Stomach smooth muscle (tissue), 2 donors: Measurements from ENCODE around the gene SP4.

Source experiments
- H3K27ac ChIP-seq: one replicate; pipeline ENCODE4 v1.7.0; 2013; ENCODE audit warnings: mild to moderate bottlenecking, low read length, inconsistent platforms
- H3K27me3 ChIP-seq, 2 donors: one replicate each; pipeline ENCODE4 v1.7.0; 2013; ENCODE audit warnings: low read length in 2 of 2; ENCODE audit not compliant: insufficient read depth in 2 of 2, control insufficient read depth in 1 of 2
- H3K36me3 ChIP-seq, 2 donors: one replicate each; pipeline ENCODE4 v1.7.0; 2013; ENCODE audit warnings: low read length in 2 of 2; ENCODE audit not compliant: control insufficient read depth in 2 of 2, insufficient read depth in 2 of 2
- H3K4me1 ChIP-seq: one replicate; pipeline ENCODE4 v1.7.0; 2013; ENCODE audit warnings: low read length; ENCODE audit not compliant: control insufficient read depth, insufficient read depth
- H3K4me3 ChIP-seq, 2 donors: one replicate each; pipeline ENCODE4 v1.7.0; 2013; ENCODE audit warnings: low read length in 2 of 2
- H3K9ac ChIP-seq, 2 donors: one replicate each; pipeline ENCODE4 v1.7.0; 2013; ENCODE audit warnings: low read length in 2 of 2, mild to moderate bottlenecking in 1 of 2
- H3K9me3 ChIP-seq, 2 donors: one replicate each; pipeline ENCODE4 v1.7.0; 2013; ENCODE audit warnings: low read length in 2 of 2; ENCODE audit not compliant: control insufficient read depth in 2 of 2
- donor health status: healthy.
- donor health status: Pancreatic carcinoma.

Gene SP4

DNA sequence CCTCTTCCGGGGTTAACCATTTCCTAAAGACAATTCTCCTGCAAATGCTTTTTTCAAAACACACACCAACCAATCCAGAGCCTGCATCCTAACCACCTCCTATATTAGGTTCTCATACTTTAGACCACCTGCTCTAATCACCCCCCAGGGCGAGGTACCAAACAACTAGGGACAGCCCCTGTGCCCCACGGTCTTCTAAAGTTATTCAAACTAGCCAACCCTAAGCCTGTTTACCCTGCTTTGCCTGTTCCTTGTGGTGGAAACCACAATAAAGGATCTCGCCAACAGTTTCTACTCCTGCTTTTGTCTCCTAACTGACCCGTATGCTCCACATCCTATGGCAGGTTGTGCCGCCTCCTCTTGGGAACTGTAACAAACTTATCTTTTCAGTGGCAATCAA, 21.1 kb downstream of the SP4 start:
- no peaks in the 10 kb centered on the region for H3K9me3 ChIP-seq
- no peak overlapping the region for H3K4me3 ChIP-seq
- H3K4me1 ChIP-seq, result no peaks in the 10 kb centered on the region
- H3K9ac ChIP-seq, result no peak overlapping the region
- H3K27ac ChIP-seq, result no peak overlapping the region
- H3K27me3 ChIP-seq, result no peaks in the 10 kb centered on the region
- peaks cover 0 to 2% of the 10 kb centered on the region in 2 donors for H3K36me3 ChIP-seq

- Histone ChIP-seq H3K9ac (no peak overlapping the region), H3K36me3 (peaks cover 0 to 2% of the 10 kb centered on the region in 2 donors), H3K9me3 (no peaks in the 10 kb centered on the region), H3K27me3 (no peaks in the 10 kb centered on the region), H3K27ac (no peak overlapping the region), H3K4me1 (no peaks in the 10 kb centered on the region), H3K4me3 (no peak overlapping the region)
Observed at GRCh38 chr7:21450076-21450475, 22.2 kb downstream of the SP4 start.

DNA sequence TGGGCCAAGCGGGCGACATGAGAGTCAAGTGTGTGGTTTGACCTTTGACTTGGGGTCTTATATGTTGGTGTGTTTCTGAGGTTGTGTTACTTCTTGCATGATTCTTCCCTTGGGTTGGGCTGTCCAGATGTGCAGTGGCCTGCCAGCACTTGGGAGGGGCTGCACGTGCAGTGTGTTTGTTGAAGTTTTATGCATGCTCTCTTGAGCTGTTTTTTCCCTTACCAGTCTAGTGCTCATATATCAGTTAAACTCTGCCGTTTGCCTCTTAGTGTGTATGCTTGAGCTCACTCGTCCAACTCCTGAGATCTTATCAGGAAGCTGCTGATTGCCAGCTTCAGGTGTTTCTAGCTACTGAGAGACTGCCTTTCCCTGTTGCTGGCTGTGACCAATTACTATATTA, 23.1 kb downstream of the SP4 start:
- H3K9me3 ChIP-seq, result no peaks in the 10 kb centered on the region
- H3K9ac ChIP-seq, result no peak overlapping the region
- no peaks in the 10 kb centered on the region for H3K4me1 ChIP-seq
- H3K36me3 ChIP-seq, result peaks cover 0 to 6% of the 10 kb centered on the region in 2 donors
- no peak overlapping the region for H3K4me3 ChIP-seq
- H3K27ac ChIP-seq, result no peak overlapping the region
- H3K27me3 ChIP-seq, result no peaks in the 10 kb centered on the region

DNA sequence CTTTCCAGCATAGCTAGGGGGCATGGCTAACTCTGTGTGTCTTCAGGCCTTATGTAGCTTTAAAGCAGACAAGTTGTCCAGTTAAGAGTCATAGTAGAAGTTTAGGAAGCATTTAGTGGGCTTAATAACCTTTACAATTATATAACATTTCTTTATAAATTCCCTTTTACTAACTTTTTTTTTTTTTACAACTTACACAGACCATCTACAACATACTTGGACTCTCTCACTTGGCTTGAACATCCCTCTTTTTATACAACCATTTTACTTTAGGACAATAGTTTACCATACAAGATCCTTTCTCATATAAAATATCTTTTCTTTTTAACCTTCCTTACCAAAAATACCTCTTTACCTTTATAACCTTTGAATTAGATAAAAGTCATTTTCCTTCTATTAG, 26.3 kb downstream of the SP4 start:
- no peaks in the 10 kb centered on the region for H3K27me3 ChIP-seq
- H3K36me3 ChIP-seq, result peaks cover 0 to 10% of the 10 kb centered on the region in 2 donors
- no peaks in the 10 kb centered on the region for H3K4me1 ChIP-seq
- no peak overlapping the region for H3K27ac ChIP-seq
- no peaks in the 10 kb centered on the region for H3K9me3 ChIP-seq
- no peak overlapping the region for H3K4me3 ChIP-seq
- no peak overlapping the region for H3K9ac ChIP-seq

GRCh38 chr7:21454906-21455305, 27.0 kb downstream of the SP4 start:
- no peaks in the 10 kb centered on the region for H3K9me3 ChIP-seq
- H3K4me1 ChIP-seq, result no peaks in the 10 kb centered on the region
- H3K9ac ChIP-seq, result no peak overlapping the region
- H3K4me3 ChIP-seq, result no peak overlapping the region
- no peaks in the 10 kb centered on the region for H3K27me3 ChIP-seq
- no peak overlapping the region for H3K27ac ChIP-seq
- H3K36me3 ChIP-seq, result peaks cover 4 to 10% of the 10 kb centered on the region in 2 donors

- no peak overlapping the region for H3K27ac ChIP-seq
- no peak overlapping the region for H3K4me3 ChIP-seq
- peaks cover under 1 to 4% of the 10 kb centered on the region in 2 donors for H3K36me3 ChIP-seq
- H3K4me1 ChIP-seq, result no peaks in the 10 kb centered on the region
- H3K9me3 ChIP-seq, result no peaks in the 10 kb centered on the region
- H3K27me3 ChIP-seq, result no peaks in the 10 kb centered on the region
- no peak overlapping the region for H3K9ac ChIP-seq
Observed at GRCh38 chr7:21461282-21461681, 33.4 kb downstream of the SP4 start.

DNA sequence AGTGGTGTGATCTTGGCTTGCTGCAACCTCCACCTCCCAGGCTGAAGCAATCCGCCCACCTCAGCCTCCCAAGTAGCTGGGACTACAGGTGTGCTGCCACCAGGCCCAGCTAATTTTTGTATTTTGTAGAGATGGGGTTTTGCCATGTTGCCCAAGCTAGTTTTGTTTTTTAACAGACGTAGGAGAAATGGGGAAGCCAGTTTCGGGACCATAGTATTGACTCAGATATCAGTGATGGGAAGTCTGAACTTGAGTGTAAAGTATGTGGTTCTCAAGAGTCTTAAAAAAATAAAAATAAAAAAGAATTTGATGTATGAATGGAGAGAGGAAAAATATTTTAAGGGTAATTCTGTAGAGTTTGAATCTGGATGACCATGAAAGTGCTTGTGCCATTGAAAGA, 34.2 kb downstream of the SP4 start:
- Histone ChIP-seq H3K9me3 (no peaks in the 10 kb centered on the region), H3K4me3 (no peak overlapping the region), H3K27ac (no peak overlapping the region), H3K4me1 (no peaks in the 10 kb centered on the region), H3K27me3 (no peaks in the 10 kb centered on the region), H3K36me3 (peaks cover 0 to 4% of the 10 kb centered on the region in 2 donors), H3K9ac (no peak overlapping the region)

DNA sequence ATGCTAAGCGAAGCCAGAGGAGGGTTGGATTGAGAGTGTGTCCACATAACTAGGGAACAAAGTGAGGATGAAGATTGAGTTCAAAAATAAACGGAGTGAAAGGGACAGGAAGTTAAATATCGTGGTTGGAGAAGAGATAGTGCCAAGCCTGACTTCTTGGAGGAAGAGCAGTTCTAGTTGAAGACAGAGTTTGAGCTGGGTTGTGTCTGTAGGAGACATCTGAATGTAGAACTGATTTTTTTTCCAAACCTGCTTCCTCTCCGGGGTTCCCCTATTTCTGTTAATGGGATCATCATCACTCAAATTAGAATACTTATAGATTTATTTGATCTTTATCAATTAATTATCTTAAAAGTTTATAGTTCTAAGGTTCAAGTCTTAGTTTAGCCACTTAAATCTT, 35.6 kb downstream of the SP4 start:
- H3K27ac ChIP-seq, result no peak overlapping the region

GRCh38 chr7:21468969-21469368, 41.1 kb downstream of the SP4 start:
- Histone ChIP-seq H3K4me1 (no peaks in the 10 kb centered on the region), H3K4me3 (no peak overlapping the region), H3K27me3 (no peaks in the 10 kb centered on the region), H3K9ac (no peak overlapping the region), H3K36me3 (no peaks in the 10 kb centered on the region), H3K27ac (no peak overlapping the region), H3K9me3 (no peaks in the 10 kb centered on the region)

More for the DNA sequence above, 35.6 kb downstream of the SP4 start:
- no peak overlapping the region for H3K4me3 ChIP-seq
- peaks cover 0 to 4% of the 10 kb centered on the region in 2 donors for H3K36me3 ChIP-seq
- no peaks in the 10 kb centered on the region for H3K27me3 ChIP-seq
- H3K9me3 ChIP-seq, result no peaks in the 10 kb centered on the region
- no peaks in the 10 kb centered on the region for H3K4me1 ChIP-seq
- H3K9ac ChIP-seq, result no peak overlapping the region

DNA sequence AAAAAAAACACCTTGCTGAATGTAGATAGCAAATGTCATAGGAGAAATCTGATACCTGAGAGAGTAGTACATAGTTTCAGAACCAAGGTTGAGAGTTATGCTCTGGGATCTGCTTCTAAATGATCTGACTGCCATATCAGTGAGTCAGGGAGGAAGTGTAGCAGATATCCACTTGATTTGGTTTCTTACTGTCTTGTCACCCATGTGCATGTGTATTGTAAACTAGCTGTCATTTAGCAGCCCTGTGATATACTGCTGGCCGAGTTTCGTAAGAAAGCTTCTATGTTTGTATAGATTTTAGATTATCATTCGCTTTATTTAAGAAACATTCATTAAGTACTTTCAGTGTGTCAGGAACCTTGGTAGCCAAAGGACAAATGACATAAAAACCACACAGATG, 42.0 kb downstream of the SP4 start:
- H3K4me1 ChIP-seq, result no peaks in the 10 kb centered on the region
- no peaks in the 10 kb centered on the region for H3K9me3 ChIP-seq
- no peak overlapping the region for H3K9ac ChIP-seq
- no peak overlapping the region for H3K27ac ChIP-seq
- H3K4me3 ChIP-seq, result no peak overlapping the region
- no peaks in the 10 kb centered on the region for H3K36me3 ChIP-seq
- no peaks in the 10 kb centered on the region for H3K27me3 ChIP-seq

- Histone ChIP-seq H3K27me3 (no peaks in the 10 kb centered on the region), H3K4me3 (no peak overlapping the region)
Observed at GRCh38 chr7:21472029-21472428, 44.1 kb downstream of the SP4 start.

More at GRCh38 chr7:21472029-21472428, 44.1 kb downstream of the SP4 start:
- Histone ChIP-seq H3K36me3 (peaks cover 0 to under 1% of the 10 kb centered on the region in 2 donors), H3K27ac (no peak overlapping the region), H3K9ac (no peak overlapping the region), H3K9me3 (no peaks in the 10 kb centered on the region), H3K4me1 (no peaks in the 10 kb centered on the region)
